Nucleus accumbens (tissue), 56 donors: Measurements from ENCODE around the gene TM9SF3.
A peak's percentile ranks its signal among the peaks of the same experiment; 100 is the strongest.

Source experiments
- DNase-seq, 56 donors: peaks; one replicate each; lab custom pipeline; 2025; lab: John Stamatoyannopoulos, UW

Gene TM9SF3

GRCh38 chr10:96586419-96587263 is at the start of gene TM9SF3:
Gene TM9SF3, minus strand, starts transcription at chr10:96587012. Its CDS starts 177 bp downstream, at chr10:96586835.
- DNase-seq = peak in 55 of 56 donors; percentile 21 to 92 (median 80)

GRCh38 chr10:96636551-96636950 is 49.7 kb upstream of the TM9SF3 start:
- DNase-seq = no peak

- peak in 2 of 56 donors; percentile 10 to 16 for DNase-seq
Observed at GRCh38 chr10:96632974-96633710, 46.3 kb upstream of the TM9SF3 start.

- no peak for DNase-seq
Observed at GRCh38 chr10:96627292-96627691, 40.5 kb upstream of the TM9SF3 start.

- DNase-seq = no peak
Observed at GRCh38 chr10:96626795-96627194, 40.0 kb upstream of the TM9SF3 start.

GRCh38 chr10:96625173-96625572 is 38.4 kb upstream of the TM9SF3 start:
- no peak for DNase-seq

GRCh38 chr10:96622013-96622787 is 35.4 kb upstream of the TM9SF3 start:
- DNase-seq = no peak

- DNase-seq = no peak
Observed at GRCh38 chr10:96619796-96620773, 33.3 kb upstream of the TM9SF3 start.

- DNase-seq = no peak
Observed at GRCh38 chr10:96619120-96619519, 32.3 kb upstream of the TM9SF3 start.

GRCh38 chr10:96618653-96619052 is 31.8 kb upstream of the TM9SF3 start:
- peak in 42 of 56 donors; percentile 4 to 76 (median 34) for DNase-seq

- no peak for DNase-seq
Observed at GRCh38 chr10:96616961-96617360, 30.1 kb upstream of the TM9SF3 start.

- DNase-seq = no peak
Observed at GRCh38 chr10:96614515-96614914, 27.7 kb upstream of the TM9SF3 start.

GRCh38 chr10:96613576-96613975 is 26.8 kb upstream of the TM9SF3 start:
- DNase-seq = no peak

GRCh38 chr10:96612055-96612830 is 25.4 kb upstream of the TM9SF3 start:
- no peak for DNase-seq

GRCh38 chr10:96610817-96611216 is 24.0 kb upstream of the TM9SF3 start:
- no peak for DNase-seq

- no peak for DNase-seq
Observed at GRCh38 chr10:96609510-96609909, 22.7 kb upstream of the TM9SF3 start.

- no peak for DNase-seq
Observed at GRCh38 chr10:96608805-96609204, 22.0 kb upstream of the TM9SF3 start.

- no peak for DNase-seq
Observed at GRCh38 chr10:96608262-96608661, 21.4 kb upstream of the TM9SF3 start.

GRCh38 chr10:96606946-96607345 is 20.1 kb upstream of the TM9SF3 start:
- no peak for DNase-seq
